Measurements from ENCODE around the gene PI4KB.

Gene PI4KB

DNA sequence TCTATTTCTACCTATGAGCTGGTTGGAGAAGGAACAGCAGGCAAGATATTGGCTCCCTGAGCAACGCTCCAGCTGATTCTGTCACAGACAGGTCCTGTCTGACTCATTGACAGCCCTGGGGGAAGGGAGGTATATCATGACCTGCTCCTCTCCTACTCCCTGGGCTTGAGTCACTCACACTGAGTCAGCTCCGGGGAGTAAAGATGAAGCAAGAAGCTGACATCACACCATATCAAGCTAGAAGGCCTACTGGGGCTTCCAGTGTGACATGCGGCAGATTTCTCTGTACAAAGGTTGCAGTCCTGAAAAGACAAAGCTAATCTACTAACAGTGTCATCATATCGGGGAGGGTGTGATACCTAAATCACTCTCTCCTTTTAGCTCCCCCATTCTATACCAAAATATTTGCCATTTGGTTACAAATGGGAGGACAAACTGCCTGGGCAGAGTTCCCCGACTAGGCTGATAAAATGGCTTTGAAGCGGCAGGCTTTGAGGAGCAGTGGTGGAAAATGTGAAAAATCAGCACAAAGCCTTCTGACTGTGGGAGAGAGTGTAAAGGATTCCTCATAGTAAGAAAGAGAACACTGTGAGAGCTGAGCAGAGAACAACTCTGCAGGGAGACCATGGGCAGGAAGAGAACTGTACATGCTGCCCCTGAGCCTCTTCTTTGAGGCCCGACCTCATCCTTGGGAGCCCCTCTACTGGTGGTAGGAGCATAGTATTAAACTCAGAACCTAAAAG lies 15.5 kb downstream of the PI4KB start:
- H3K4me3 ChIP-seq (ENCODE audit: control insufficient read depth, low read depth, low read length) = no peak overlapping the region
- TF ChIP-seq, protein P1, sequence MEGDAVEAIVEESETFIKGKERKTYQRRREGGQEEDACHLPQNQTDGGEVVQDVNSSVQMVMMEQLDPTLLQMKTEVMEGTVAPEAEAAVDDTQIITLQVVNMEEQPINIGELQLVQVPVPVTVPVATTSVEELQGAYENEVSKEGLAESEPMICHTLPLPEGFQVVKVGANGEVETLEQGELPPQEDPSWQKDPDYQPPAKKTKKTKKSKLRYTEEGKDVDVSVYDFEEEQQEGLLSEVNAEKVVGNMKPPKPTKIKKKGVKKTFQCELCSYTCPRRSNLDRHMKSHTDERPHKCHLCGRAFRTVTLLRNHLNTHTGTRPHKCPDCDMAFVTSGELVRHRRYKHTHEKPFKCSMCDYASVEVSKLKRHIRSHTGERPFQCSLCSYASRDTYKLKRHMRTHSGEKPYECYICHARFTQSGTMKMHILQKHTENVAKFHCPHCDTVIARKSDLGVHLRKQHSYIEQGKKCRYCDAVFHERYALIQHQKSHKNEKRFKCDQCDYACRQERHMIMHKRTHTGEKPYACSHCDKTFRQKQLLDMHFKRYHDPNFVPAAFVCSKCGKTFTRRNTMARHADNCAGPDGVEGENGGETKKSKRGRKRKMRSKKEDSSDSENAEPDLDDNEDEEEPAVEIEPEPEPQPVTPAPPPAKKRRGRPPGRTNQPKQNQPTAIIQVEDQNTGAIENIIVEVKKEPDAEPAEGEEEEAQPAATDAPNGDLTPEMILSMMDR (conservative IDR thresholded peaks at IDR 0.05; ENCODE audit: control insufficient read depth, insufficient read depth, low read depth, low read length) = no peak
- DNase-seq (ENCODE audit: low read depth) = peak; percentile 100

DNA sequence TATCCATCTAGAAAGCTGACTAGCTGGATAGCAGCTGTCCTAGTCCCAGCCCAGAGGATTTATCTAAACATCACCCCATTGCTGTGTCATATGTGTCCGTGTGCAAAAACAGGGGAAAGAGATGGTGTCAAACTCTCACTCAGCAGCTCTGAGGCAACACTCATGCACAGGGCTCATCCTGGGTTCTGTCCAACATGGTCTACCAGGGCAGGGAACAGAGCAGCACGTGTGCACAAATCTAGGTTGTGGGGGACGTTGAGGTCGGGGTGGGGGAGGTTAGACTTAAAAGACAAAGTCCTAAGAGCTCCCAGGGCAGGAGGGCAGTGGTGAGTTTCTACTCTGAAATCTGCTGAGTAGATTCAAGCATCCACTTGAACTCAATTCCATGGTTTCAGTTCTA lies 16.2 kb downstream of the PI4KB start:
- H3K4me3 ChIP-seq (ENCODE audit: control insufficient read depth, low read depth, low read length) = no peak overlapping the region
- DNase-seq (ENCODE audit: low read depth) = peak; percentile 48
- TF ChIP-seq, protein P1 (conservative IDR thresholded peaks at IDR 0.05; ENCODE audit: control insufficient read depth, insufficient read depth, low read depth, low read length) = no peak

DNA sequence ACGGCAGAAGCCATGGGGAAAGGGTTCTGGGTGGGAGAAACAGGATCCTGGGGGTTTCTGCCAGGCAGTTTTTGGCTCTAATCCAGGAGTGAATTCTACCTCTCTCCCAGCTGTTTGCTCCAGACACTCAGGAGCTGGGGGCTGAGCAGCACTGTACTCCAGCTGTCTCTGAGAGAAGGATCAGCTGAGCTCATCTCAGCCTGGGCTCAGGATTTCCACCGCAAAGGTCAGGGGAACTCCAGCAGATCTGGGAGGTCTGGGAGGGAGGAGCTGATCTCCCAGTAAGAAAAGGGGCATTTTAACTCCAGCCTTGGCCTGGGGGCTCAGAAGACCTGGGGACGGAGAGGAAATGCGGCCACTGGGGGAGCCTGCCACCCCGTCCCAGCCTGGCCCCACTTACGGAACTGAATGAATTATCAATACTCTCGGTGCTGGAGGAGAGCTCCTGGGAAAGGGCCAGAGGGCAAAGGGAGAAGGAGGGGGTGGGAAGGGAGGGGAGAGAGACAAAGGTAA lies 17.3 kb downstream of the PI4KB start:
- H3K4me3 ChIP-seq (ENCODE audit: control insufficient read depth, low read depth, low read length) = no peak overlapping the region
- DNase-seq (ENCODE audit: low read depth) = peak; percentile 69

DNA sequence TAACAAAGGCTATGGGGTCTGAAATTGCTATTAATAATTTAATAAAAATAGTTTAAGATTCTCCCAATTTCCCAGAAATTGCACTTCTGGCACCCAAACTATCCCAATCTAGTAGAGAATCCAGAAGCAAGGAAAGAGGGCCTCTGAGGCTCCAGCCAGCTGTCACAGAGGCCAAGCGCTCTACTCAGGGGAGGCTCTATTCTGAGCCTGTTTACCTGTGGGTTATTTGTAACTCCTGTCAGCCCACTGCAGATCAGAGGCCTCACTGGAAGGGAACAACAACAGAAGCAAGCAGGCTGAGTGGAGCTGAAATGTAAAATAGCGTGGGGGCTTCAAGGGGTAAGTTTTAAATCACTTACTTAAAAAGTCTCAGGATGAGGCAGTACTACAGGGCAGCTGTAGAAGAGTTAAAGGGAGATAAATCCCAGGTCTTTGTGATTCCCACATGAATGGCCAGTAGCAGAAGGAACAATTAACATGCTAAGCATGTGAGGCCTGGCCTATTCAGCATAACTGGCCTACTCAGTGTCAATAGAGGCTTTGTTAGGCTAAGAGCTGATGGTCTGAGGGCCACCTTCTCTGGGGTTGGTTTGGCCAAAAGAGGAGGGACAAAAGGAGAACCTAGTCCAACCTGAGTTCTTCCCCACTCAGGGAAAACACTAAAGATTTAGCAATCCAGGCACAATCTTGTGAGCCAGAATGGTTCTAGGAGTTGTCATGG lies 32.3 kb downstream of the PI4KB start:
- TF ChIP-seq, protein P1 (conservative IDR thresholded peaks at IDR 0.05; ENCODE audit: control insufficient read depth, insufficient read depth, low read depth, low read length) = no peak
- no peak for DNase-seq (ENCODE audit: low read depth)
- H3K4me3 ChIP-seq (ENCODE audit: control insufficient read depth, low read depth, low read length) = no peak overlapping the region

More for the DNA sequence above, 17.3 kb downstream of the PI4KB start:
- TF ChIP-seq, protein P1 (conservative IDR thresholded peaks at IDR 0.05; ENCODE audit: control insufficient read depth, insufficient read depth, low read depth, low read length) = no peak

DNA sequence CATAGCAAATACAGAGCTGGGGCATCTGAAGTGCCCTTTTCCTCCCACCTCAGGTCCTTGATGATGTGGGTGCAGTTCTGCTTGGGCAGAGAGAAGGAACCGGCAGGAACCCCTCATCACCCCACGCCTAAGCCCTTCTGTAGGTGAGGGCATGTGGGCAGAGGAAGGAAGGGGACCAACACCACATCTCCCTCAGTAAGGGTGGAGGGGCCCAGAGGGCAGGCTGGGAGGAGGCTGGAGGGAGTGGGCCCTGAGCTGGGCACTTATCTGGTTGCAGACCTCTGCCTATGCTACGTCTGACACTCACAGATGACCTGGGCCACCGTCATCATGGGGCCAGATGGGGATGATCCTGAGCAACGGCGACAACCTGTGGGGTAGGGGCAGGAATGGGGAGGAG lies 34.1 kb downstream of the PI4KB start:
- DNase-seq (ENCODE audit: low read depth) = no peak
- no peak overlapping the region for H3K4me3 ChIP-seq (ENCODE audit: control insufficient read depth, low read depth, low read length)
- TF ChIP-seq, protein P1 (conservative IDR thresholded peaks at IDR 0.05; ENCODE audit: control insufficient read depth, insufficient read depth, low read depth, low read length) = no peak

DNA sequence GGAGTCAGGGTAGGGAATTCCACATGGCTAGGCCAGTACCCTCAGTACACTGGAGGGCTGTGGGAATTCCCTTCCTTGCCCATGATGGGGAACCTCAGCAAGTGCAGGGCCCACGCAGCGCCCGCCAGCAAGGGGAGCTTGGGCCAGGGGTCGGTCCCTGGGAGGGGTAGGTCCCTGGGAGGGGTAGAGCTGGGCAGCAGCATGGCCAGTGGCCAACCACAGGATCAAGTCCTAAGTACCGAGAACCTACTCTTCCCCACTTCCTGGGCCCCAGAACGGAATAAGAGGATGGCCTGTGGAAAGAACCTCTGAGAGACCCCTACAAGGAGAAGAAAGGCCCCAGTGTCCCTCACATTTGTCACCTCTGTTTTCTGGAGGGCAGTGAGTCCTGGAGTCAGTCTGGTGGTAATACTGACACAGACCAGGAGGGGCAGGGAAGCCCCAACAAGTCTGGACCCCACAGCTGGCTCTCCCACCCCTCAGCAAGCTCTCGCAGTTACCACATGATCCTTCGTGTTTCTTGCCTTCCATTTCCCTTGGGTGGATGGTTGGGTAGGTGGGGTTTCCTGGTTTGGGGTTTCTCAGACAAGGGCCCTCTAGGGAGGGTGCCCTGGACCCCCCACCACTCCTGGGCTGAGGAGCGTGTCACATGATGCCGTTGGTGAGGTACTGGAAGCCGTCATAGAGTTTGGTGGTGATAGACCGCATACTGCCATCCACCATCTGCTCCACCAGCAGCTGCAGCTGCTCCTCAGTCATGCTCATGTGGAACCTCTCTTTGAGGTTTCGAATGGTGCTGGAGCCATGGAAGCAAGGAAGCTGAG lies 34.8 kb downstream of the PI4KB start:
- TF ChIP-seq, protein P1 (conservative IDR thresholded peaks at IDR 0.05; ENCODE audit: control insufficient read depth, insufficient read depth, low read depth, low read length) = no peak
- H3K4me3 ChIP-seq (ENCODE audit: control insufficient read depth, low read depth, low read length) = no peak overlapping the region
- no peak for DNase-seq (ENCODE audit: low read depth)
